ENCODE results near the gene SNTB2.

DNA sequence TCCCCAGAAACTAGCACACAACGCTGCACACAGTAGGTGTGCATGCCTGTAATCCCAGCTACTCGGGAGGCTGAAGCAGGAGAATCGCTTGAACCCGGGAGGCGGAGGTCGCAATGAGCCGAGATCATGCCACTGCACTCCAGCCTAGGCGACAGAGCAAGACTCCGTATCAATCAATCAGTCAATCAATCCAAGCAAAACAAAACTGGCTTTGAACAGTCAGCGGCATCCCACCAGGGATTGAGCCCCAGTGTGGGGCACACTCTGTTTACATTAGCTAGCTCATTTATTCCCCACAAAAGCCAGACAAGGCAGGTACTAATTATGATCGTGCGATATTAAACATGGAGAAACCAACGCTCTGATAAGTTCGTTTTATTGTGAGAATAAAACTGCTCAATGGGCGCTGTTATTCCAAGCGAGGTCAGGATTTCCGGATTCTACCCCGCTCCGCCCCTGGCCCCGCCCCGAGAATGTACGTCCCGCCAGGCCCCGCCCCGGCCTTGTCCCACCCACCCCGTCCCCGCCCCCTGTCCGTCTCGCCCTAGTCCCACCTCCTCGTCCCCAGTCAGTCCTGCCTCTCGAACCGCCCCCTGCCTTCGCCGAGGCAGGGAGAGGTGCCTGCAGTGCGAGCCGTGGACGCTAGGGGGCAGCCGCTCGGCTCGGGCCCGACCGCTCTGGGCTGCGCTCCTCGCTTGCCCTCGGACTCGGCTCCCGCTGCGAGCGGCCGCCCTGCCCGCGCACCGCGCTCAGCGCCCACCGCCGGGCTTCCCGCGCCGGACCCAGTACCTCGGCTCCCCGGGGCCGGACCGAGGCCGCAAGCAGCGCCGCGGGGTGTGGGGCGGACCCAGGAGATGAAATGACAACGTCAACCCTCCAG lies 123.9 kb downstream of the SNTB2 start, which contains the start of gene VPS4A:
- TF ChIP-seq, protein P1, sequence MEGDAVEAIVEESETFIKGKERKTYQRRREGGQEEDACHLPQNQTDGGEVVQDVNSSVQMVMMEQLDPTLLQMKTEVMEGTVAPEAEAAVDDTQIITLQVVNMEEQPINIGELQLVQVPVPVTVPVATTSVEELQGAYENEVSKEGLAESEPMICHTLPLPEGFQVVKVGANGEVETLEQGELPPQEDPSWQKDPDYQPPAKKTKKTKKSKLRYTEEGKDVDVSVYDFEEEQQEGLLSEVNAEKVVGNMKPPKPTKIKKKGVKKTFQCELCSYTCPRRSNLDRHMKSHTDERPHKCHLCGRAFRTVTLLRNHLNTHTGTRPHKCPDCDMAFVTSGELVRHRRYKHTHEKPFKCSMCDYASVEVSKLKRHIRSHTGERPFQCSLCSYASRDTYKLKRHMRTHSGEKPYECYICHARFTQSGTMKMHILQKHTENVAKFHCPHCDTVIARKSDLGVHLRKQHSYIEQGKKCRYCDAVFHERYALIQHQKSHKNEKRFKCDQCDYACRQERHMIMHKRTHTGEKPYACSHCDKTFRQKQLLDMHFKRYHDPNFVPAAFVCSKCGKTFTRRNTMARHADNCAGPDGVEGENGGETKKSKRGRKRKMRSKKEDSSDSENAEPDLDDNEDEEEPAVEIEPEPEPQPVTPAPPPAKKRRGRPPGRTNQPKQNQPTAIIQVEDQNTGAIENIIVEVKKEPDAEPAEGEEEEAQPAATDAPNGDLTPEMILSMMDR (IDR thresholded peaks at IDR 0.05), result peak; percentile 42 to 97 (median 81)
- TF ChIP-seq POLR2A (IDR thresholded peaks at IDR 0.05) (peak; percentile 32), POLR2AphosphoS5 (IDR thresholded peaks at IDR 0.05) (peak in 2 of 3 donors; percentile 80 to 81), EP300 (IDR thresholded peaks at IDR 0.05; ENCODE audit: low read depth) (no peak)
